Stimulated activated CD4-positive, alpha-beta T cell treated with anti-CD3 and anti-CD28 coated beads, Interleukin-2, amount 100 ng/mL, for 48 hours (primary cell): Measurements from ENCODE around the gene RAB22A.

Experiments used
- DNase-seq, 2 donors: peaks; one replicate each; pipeline ENCODE4 v3.0.0-alpha.2; 2020

The RAB22A gene

DNA sequence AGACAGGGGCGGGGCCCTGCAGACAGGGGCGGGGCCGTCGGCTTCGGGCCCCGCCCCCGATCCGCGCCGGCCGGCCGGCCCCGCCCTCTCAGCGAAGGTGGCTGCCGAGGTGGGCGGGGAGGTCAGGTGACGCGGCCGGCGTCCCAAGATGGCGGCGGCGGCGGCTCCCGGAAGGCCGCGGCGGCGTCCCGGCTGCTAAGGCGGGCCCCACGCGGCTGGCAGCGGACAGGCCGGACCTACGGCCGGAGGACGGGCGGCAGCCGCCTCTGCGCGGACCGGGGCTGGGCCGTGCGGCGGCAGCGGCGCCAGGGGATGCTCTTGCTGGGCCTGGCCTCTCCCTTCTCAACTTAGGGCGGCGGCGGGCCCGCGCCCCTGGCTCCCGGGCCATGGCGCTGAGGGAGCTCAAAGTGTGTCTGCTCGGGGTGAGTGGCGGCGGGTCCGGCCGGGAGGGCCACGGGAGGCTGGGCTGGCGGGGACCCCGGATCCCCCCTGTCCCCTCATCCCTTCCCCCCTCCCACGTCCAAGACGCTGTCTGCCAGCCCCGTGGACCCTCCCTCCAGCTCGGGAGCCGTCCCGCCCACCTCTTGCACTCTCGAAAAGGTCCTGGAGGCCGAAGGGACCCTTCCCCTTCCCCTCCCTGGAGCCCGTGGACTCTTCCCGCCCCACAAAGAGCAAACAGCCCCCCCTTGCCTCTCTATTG is at the start of gene RAB22A:
RAB22A (plus strand) TSS at position 125 of the 700 bp plus-strand sequence; CDS start at position 387, 262 bp downstream.
- DNase-seq: peak; percentile 69 to 80

- no peak for DNase-seq
These were observed 49.5 kb upstream of the RAB22A start for GRCh38 chr20:58260006-58260405.

DNA sequence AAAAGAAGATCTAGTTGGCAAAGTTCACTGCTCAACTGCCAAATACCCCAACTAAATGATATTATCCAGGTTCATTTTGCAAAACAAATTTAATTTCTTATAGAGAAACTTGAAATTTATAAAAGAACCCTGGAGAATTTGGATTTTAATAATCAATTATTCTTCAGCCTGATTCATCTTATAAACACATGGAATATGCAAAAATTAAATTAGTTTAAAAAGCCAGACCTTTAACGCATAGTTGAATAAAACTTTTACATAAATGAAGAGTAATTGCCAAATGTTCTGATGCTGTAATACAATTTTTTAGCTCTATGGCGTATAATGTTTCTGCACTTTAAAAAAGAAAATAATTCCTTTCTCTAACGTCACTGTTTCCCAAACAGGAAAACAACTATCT is 47.9 kb upstream of the RAB22A start:
- no peak for DNase-seq

DNA sequence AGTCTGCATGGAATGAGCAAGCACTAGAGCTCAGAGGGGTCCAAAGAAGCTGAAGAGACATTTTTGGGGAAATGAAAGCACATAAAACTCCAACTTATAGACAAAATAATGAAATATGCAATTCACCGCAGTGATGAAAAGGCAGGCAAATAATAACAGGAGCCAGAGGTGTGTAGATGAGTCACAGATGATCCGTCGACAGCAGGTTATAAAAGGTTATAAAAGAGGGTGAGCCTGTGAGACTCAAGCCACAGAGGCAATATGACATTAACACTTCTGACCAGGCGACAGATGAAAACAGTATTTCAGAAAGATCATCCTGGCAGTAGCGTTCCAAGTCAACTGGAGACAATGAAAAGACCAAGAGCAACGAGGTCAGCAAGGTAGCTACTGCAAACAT is 45.2 kb upstream of the RAB22A start:
- DNase-seq: no peak

DNA sequence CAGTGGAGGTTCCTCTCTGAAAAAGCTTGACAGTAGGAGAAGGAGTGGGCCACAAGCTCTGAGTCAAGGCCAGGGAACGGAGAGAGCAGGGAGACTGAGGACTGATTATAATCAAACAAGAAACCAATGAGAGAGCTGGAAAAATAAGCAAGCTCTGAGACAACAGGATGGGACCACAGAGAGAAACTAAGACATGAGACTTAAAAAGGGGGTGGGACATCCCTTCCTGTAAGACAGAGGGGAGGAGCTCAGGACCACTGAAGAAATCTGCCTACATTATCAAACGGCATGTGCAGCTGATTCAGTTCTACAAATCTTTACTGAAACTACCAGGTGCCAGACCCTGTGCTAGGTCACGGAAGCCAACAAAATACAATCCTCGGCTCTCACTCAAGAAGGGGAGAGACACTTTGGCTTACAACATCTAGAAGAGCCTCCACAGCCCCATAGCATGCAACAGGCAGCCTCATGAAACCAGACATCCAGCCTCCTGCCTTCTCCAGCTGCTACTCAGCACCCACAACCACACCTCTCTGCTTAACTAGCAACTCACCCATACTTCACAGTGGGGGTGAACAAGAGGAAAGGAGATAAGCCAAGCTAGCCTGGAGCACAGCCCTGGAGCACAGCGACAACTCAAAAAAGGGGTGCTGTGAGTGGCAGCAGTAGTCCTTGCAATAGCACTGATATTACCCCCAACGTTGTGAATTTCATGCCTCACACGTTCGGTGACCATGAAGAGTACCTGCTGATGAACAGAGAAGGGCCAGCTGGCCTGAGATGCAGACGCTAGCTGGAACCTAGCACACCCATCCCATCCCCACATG is 41.9 kb upstream of the RAB22A start:
- no peak for DNase-seq

DNA sequence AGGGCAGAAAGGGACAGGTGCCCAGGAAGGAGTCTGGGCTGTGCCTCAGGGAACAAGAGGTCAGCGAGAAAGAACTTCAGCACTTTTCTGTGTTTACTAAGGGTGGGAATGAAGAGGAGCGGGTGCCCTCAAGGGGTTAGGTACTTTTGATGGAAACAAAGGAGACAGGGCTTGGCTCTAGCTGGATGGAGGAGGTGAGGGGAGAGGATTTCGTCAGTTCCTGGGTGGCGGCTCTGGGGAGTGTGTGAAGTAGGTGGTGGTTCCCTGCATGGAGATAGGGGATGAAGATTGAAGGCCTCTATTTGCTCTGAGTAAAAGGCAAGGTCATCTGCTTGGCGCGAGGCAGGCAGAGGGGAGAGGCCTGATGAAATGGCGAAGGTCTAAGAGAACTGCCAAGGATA is 41.1 kb upstream of the RAB22A start:
- no peak for DNase-seq

DNA sequence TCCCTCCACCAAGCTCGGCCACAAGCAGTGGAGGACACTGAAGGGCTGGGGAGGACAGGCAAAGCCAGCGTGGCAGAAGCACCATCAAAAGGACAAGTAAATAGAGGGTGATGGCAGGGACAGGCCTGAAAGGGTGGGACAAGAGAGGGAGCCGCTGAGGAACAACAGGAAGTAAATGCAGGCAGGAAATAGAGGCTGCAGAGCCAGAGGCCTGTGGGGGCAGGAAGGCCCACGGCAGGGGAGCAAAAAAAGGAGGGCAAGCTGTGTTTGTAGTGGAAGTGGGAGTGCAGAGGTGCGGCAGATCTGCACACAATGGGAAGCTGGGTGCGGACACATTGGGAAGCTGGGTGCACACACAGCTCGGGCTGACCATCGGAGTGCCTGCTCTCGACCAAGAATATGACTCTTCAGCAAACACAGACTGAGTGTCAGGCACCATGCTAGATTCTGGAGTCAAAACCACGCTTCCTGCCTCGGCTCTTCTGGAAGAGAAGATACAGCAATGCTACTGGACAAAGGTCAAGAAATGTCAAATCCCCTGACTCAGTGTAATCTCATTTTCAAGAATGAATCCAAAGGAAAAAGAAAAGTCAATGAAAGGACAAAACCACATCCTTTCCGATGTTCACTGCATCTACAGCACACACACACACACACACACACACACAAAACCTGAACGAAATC is 40.4 kb upstream of the RAB22A start:
- no peak for DNase-seq

GRCh38 chr20:58271606-58272351 is 37.7 kb upstream of the RAB22A start:
- peak; percentile 46 for DNase-seq

DNA sequence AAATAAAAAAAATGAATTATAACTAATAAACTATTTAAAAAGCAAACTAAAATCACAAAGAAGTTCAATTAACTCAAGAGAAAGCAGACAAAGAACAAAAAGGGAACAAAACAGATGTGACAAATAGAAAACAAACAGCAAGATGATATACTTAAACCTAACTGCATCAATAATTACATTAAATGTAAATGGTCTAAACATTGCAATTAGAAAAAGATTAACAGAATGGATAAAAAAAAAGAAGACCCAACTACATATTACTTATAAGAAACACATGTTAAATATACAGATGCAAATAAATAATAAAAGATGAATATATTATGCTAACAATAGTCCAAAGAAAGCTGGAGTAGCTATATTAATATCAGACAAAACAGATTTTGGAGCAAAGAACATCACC is 35.1 kb upstream of the RAB22A start:
- DNase-seq: no peak

- DNase-seq: no peak
These were observed 32.4 kb upstream of the RAB22A start for GRCh38 chr20:58277107-58277506.

DNA sequence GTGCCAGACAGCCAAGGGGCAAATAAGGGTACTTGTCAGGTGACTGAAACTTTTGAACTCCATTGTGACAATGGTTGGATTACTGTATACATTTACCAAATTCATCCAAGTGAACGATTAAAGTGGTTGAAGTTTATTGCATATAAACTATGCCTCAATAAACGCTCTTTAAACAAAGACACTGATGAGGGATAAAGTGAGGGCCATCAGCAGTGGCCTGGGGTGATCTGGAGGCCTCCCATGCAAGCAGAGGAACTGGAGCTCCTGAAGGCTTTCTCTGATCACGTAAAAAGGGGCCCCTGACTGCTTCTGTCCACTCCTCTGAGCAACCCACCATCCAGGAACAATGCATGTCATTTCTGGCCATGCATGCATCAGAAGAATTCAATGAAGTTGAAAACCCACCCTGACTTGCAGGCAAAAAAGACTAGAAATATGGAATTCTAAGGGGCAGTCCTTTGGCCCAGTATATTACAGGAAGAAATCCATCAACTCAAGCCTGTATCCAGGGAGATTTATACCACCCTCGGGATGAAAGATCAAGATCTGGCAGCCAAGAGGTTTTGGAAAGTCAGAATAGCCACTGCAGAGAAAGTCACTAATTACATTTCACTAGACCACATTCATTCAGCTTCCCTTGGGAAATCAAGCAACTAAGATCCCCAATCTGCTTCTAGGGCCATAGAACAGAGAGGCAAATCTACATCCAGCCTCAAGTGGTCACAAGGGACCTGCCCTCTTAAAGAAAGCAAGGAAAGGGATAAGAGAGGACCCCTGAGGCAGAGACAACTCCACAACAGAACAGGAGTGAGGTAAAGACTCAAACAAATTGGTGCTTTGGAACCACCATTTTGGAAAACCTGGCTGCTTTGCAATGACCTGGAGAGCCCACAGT is 31.7 kb upstream of the RAB22A start:
- no peak for DNase-seq

DNA sequence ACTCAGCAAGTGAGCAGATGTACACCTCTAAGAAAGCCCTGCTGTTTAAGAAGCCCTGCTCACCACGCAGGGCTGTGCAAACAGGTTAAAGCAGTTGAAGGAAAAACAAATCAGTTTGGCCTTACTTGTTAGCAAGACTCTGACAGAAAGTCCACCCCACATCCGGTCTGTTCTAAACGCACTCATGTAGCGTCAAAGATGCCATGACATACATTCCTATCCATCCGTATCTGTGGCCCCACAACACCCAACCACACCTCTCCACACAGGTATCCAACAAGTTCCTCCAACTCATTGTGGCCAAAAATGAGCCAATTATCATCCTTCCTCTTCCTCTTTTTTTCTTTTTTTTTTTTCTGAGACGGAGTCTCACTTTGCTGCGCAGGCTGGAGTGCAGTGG is 22.8 kb upstream of the RAB22A start:
- no peak for DNase-seq

- DNase-seq: no peak
These were observed 21.9 kb upstream of the RAB22A start for GRCh38 chr20:58287638-58288037.

GRCh38 chr20:58289143-58289542 is 20.4 kb upstream of the RAB22A start:
- DNase-seq: no peak

GRCh38 chr20:58293453-58293852 is 16.1 kb upstream of the RAB22A start:
- no peak for DNase-seq

GRCh38 chr20:58294497-58295455 is 14.7 kb upstream of the RAB22A start:
- DNase-seq: no peak

- no peak for DNase-seq
These were observed 13.3 kb upstream of the RAB22A start for GRCh38 chr20:58296051-58296837.

DNA sequence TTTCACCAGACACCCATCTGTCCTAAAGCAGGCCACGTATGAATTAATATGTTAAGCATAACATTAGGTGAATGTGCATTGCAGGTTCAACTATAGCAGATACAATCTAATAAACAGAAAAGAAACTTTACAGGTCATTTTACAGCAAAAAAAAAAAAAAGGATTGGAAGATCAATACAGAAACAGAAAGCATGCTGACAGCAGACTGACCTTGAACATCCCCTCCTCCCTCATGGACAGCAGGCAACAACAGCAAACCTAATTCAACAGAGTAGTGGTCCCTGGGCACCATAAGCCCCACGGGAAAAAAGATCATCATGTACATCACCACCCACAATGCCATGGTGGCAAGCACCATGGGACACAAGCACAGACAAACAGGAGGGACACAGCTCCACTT is 12.1 kb upstream of the RAB22A start:
- DNase-seq: no peak

DNA sequence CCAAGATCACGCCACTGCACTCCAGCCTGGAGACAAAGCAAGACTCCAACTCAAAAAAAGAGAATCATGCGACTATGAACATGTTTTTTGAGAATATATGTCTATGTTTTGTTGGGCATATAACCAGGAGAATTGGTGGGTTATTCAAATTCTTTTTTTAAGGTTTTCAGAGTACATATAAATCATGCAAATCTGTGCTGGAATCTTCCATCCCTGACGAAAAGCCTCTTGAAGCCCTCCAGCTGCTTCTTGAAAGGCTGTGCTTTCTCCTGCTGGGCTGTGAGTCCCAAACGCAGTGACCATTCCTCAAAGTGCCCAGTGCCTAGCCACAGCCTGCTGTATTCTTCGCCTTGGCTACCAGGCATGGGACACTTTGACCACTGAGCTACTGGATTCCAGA is 9.2 kb upstream of the RAB22A start:
- no peak for DNase-seq

DNA sequence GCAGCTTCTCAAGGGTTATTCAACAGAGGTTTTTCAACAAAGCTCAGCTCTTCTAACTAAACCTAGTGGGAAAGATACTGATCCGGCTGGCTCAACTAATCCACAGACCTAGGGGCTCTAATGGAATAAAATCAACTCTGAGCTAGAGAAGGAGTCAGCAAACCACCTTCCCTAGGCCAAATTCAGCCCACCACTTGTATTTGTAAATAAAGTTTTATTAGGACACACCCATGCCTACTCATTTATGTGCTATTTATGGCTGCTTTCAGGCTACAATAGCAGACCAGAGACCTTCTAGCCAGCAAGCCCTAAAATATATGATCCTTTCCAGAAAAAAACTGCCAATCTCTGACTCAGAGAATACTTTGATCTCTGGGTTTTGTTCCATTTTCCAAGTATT is 6.0 kb upstream of the RAB22A start:
- no peak for DNase-seq
